ENCODE data around the gene SYTL3. TPM values are rescaled to one million over a fixed set of nuclear protein-coding genes. Genes with fewer than 3 reads are reported as not detected.
"Not testable (repeated sequence)": the region's sequence is repeated elsewhere in the genome, so short reads cannot be mapped to it uniquely, and the experiment has no call there.

SYTL3 gene
- total RNA-seq, 2 experiments from 2014 or later = 106 to 112 TPM

- peak; percentile 34 for DNase-seq
- H3K27me3 Mint-ChIP-seq = no peaks in the 10 kb centered on the region
- no peak for ATAC-seq
- peaks cover 28% of the 10 kb centered on the region for H3K36me3 Mint-ChIP-seq
- H3K9me3 Mint-ChIP-seq (ENCODE audit: low read depth) = no peaks in the 10 kb centered on the region
- H3K27ac Mint-ChIP-seq = no peak overlapping the region
- no peak overlapping the region for H3K4me3 Mint-ChIP-seq
- H3K4me1 Mint-ChIP-seq = peaks cover 28% of the 10 kb centered on the region
- CTCF ChIA-PET = no interaction called here
These were observed 23.3 kb upstream of the SYTL3 start for GRCh38 chr6:158626360-158627167.

GRCh38 chr6:158627168-158627939, 22.5 kb upstream of the SYTL3 start:
- H3K4me3 Mint-ChIP-seq = no peak overlapping the region
- no peak for DNase-seq
- no peak overlapping the region for H3K27ac Mint-ChIP-seq
- no peaks in the 10 kb centered on the region for H3K27me3 Mint-ChIP-seq
- peaks cover 34% of the 10 kb centered on the region for H3K36me3 Mint-ChIP-seq
- no peak for ATAC-seq
- peaks cover 32% of the 10 kb centered on the region for H3K4me1 Mint-ChIP-seq
- no peaks in the 10 kb centered on the region for H3K9me3 Mint-ChIP-seq (ENCODE audit: low read depth)
- CTCF ChIA-PET = no interaction called here

GRCh38 chr6:158627940-158628211, 22.0 kb upstream of the SYTL3 start:
- H3K27me3 Mint-ChIP-seq = no peaks in the 10 kb centered on the region
- CTCF ChIA-PET = no interaction called here
- H3K4me3 Mint-ChIP-seq = no peak overlapping the region
- peaks cover 27% of the 10 kb centered on the region for H3K4me1 Mint-ChIP-seq
- no peaks in the 10 kb centered on the region for H3K9me3 Mint-ChIP-seq (ENCODE audit: low read depth)
- ATAC-seq (no peak), DNase-seq (peak; percentile 36)
- no peak overlapping the region for H3K27ac Mint-ChIP-seq
- H3K36me3 Mint-ChIP-seq = peaks cover 36% of the 10 kb centered on the region

GRCh38 chr6:158628542-158628941, 21.3 kb upstream of the SYTL3 start:
- Mint-ChIP-seq H3K4me1 (peaks cover 29% of the 10 kb centered on the region), H3K27me3 (no peaks in the 10 kb centered on the region), H3K27ac (no peak overlapping the region), H3K9me3 (ENCODE audit: low read depth) (no peaks in the 10 kb centered on the region), H3K36me3 (peaks cover 38% of the 10 kb centered on the region), H3K4me3 (no peak overlapping the region)
- peak; percentile 30 for DNase-seq
- CTCF ChIA-PET = interaction anchor here (0.7 kb wide), 2 partner anchors 23 to 63 kb away, joined by 3 read pairs; no protein-coding TSS in a partner anchor
- no peak for ATAC-seq

GRCh38 chr6:158629367-158630221, 20.3 kb upstream of the SYTL3 start:
- CTCF ChIA-PET = interaction anchor here (0.7 to 2.4 kb wide), 2 partner anchors 12 to 24 kb away, joined by 3 to 7 read pairs; no protein-coding TSS in a partner anchor
- no peak overlapping the region for H3K4me3 Mint-ChIP-seq
- peaks cover 38% of the 10 kb centered on the region for H3K36me3 Mint-ChIP-seq
- no peak for ATAC-seq
- H3K9me3 Mint-ChIP-seq (ENCODE audit: low read depth) = no peaks in the 10 kb centered on the region
- peaks cover 29% of the 10 kb centered on the region for H3K4me1 Mint-ChIP-seq
- peak; percentile 49 for DNase-seq
- H3K27ac Mint-ChIP-seq = peak overlapping the region; percentile 44
- H3K27me3 Mint-ChIP-seq = no peaks in the 10 kb centered on the region

- Mint-ChIP-seq H3K4me1 (peaks cover 42% of the 10 kb centered on the region), H3K9me3 (ENCODE audit: low read depth) (no peaks in the 10 kb centered on the region), H3K4me3 (no peak overlapping the region), H3K27me3 (no peaks in the 10 kb centered on the region), H3K36me3 (peaks cover 41% of the 10 kb centered on the region), H3K27ac (peak overlapping the region; percentile 44)
- CTCF ChIA-PET = interaction anchor here (0.8 to 2.4 kb wide), 3 partner anchors 11 to 417 kb away, joined by 3 to 7 read pairs (median 5); partner anchors contain the start of gene DYNLT1
- no peak for ATAC-seq
- DNase-seq = peak; percentile 39
These were observed 18.8 kb upstream of the SYTL3 start for GRCh38 chr6:158630938-158631616.

GRCh38 chr6:158631678-158632537, 17.9 kb upstream of the SYTL3 start:
- CTCF ChIA-PET = interaction anchor here (0.7 to 2.4 kb wide), 3 partner anchors 10 to 27 kb away, joined by 3 to 7 read pairs (median 4); partner anchors contain the start of gene DYNLT1

GRCh38 chr6:158632538-158633119, 17.2 kb upstream of the SYTL3 start:
- H3K27me3 Mint-ChIP-seq; H3K4me3 Mint-ChIP-seq; H3K9me3 Mint-ChIP-seq (ENCODE audit: low read depth); ATAC-seq; DNase-seq: not testable (repeated sequence)
- peaks cover 49% of the 10 kb centered on the region for H3K36me3 Mint-ChIP-seq
- peak overlapping the region; percentile 44 for H3K27ac Mint-ChIP-seq
- H3K4me1 Mint-ChIP-seq = peaks cover 47% of the 10 kb centered on the region
- CTCF ChIA-PET = interaction anchor here (0.7 to 1.3 kb wide), 2 partner anchors 12 to 26 kb away, joined by 3 to 4 read pairs; partner anchors contain the start of gene DYNLT1

More at GRCh38 chr6:158631678-158632537, 17.9 kb upstream of the SYTL3 start:
- H3K9me3 Mint-ChIP-seq (ENCODE audit: low read depth) = no peaks in the 10 kb centered on the region
- no peak overlapping the region for H3K4me3 Mint-ChIP-seq
- H3K27me3 Mint-ChIP-seq = no peaks in the 10 kb centered on the region
- H3K4me1 Mint-ChIP-seq = peaks cover 44% of the 10 kb centered on the region
- ATAC-seq (no peak), DNase-seq (peak; percentile 38)
- H3K36me3 Mint-ChIP-seq = peaks cover 45% of the 10 kb centered on the region
- peak overlapping the region; percentile 44 for H3K27ac Mint-ChIP-seq

- DNase-seq = no peak
- ATAC-seq = no peak
- CTCF ChIA-PET = interaction anchor here (1.3 kb wide), 1 partner anchor 12 kb away, joined by 4 read pairs; the partner anchor contains the start of gene DYNLT1
- Mint-ChIP-seq H3K4me3 (no peak overlapping the region), H3K4me1 (peaks cover 48% of the 10 kb centered on the region), H3K36me3 (peaks cover 49% of the 10 kb centered on the region), H3K27ac (peak overlapping the region; percentile 70), H3K9me3 (ENCODE audit: low read depth) (no peaks in the 10 kb centered on the region), H3K27me3 (no peaks in the 10 kb centered on the region)
These were observed 16.7 kb upstream of the SYTL3 start for GRCh38 chr6:158633127-158633526.

GRCh38 chr6:158634695-158635426, 15.0 kb upstream of the SYTL3 start:
- CTCF ChIA-PET = interaction anchor here (1.4 to 1.6 kb wide), 2 partner anchors 56 to 421 kb away, joined by 4 read pairs; no protein-coding TSS in a partner anchor
- Mint-ChIP-seq H3K27me3 (no peaks in the 10 kb centered on the region), H3K9me3 (ENCODE audit: low read depth) (no peaks in the 10 kb centered on the region), H3K27ac (peak overlapping the region; percentile 65), H3K36me3 (peaks cover 61% of the 10 kb centered on the region), H3K4me3 (no peak overlapping the region), H3K4me1 (peaks cover 56% of the 10 kb centered on the region)
- ATAC-seq = no peak
- no peak for DNase-seq

All from activated CD8-positive, alpha-beta memory T cell treated with anti-CD3 and anti-CD28 coated beads, Interleukin-2, amount 10 ng/mL, durations not matched to agents 7 days and 5 days (primary cell).